Measurements from ENCODE around the gene DHRSX.
A peak's percentile ranks its signal among the peaks of the same experiment; 100 is the strongest.

Gene DHRSX

DNA sequence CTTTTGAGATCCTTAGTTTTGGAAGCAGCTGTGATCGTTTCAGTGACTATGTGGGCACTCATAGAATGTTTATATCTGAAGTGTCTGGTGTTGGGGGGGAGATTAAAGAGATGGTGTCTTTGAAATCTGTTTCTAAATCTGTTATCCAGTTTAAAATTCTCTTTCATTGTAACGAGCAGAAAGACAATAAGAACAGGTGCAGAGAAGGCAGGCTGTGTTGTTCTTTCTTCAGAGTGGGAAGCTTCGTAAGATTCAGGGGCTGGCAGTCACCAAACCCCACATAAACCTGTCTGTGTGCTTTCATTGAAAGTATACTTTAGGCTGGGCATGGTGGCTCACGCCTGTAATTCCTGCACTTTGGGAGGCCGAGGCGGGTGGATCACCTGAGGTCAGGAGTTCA, 16.3 kb upstream of the DHRSX start:
- H3K4me1 ChIP-seq (ENCODE audit: control insufficient read depth, low read depth, low read length) = no peaks in the 10 kb centered on the region
- H3K4me2 ChIP-seq (ENCODE audit: low read length) = no peak overlapping the region
- no peak overlapping the region for H3K4me3 ChIP-seq (ENCODE audit: low read length)
- H3K27ac ChIP-seq (ENCODE audit: low read depth, low read length) = no peak overlapping the region
- H4K5ac ChIP-seq (ENCODE audit: low read length) = no peak overlapping the region
- no peak overlapping the region for H2AK5ac ChIP-seq (ENCODE audit: low read length)
- H3K4ac ChIP-seq (ENCODE audit: low read depth, low read length) = no peak overlapping the region
- H3K79me1 ChIP-seq (ENCODE audit: low read length) = no peaks in the 10 kb centered on the region
- H2BK120ac ChIP-seq (ENCODE audit: low read depth, low read length) = no peak overlapping the region
- no peaks in the 10 kb centered on the region for H3K27me3 ChIP-seq (ENCODE audit: insufficient read depth, low read length, poor library complexity)
- no peak overlapping the region for H3K9ac ChIP-seq (ENCODE audit: low read length)
- H3K79me2 ChIP-seq (ENCODE audit: control insufficient read depth, insufficient read depth, low read length) = no peaks in the 10 kb centered on the region
- H3K36me3 ChIP-seq (ENCODE audit: control insufficient read depth, insufficient read depth, low read length) = no peaks in the 10 kb centered on the region
- no peak overlapping the region for H3K23ac ChIP-seq (ENCODE audit: low read length)
- H3K18ac ChIP-seq (ENCODE audit: low read length) = no peak overlapping the region
- no peak overlapping the region for H2BK5ac ChIP-seq (ENCODE audit: low read length)
- H4K8ac ChIP-seq (ENCODE audit: low read depth, low read length) = no peak overlapping the region
- WGBS (ENCODE audit: extremely low coverage, insufficient coverage, low lambda C conversion rate) = no CpG with 5 or more reads among the region's 6 CpGs
- no peak for DNase-seq
- H3K56ac ChIP-seq (ENCODE audit: low read length) = no peak overlapping the region
- no peak overlapping the region for H2BK15ac ChIP-seq (replicated peaks; ENCODE audit: low read depth)

DNA sequence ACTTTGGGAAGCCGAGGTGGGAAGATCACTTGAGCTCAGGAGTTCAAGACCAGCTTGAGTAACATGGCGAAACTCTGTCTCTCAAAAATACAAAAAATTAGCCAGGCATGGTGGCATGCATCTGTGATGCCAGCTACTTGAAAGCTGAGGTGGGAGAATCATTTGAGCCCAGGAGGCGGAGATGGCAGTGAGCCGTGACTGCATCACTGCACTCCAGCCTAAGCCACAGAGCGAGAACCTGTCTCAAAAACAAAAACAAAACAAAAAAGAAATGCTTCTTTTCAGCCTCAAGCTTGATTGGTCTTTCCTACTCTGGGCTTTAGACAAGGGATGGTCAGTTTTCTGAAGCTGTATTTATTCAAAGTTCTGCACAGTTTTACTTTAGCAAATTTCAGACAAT, 15.8 kb upstream of the DHRSX start:
- no peak overlapping the region for H3K27ac ChIP-seq (ENCODE audit: low read depth, low read length)
- H2BK120ac ChIP-seq (ENCODE audit: low read depth, low read length) = no peak overlapping the region
- no peaks in the 10 kb centered on the region for H3K79me1 ChIP-seq (ENCODE audit: low read length)
- H3K4me2 ChIP-seq (ENCODE audit: low read length) = no peak overlapping the region
- H3K27me3 ChIP-seq (ENCODE audit: insufficient read depth, low read length, poor library complexity) = no peaks in the 10 kb centered on the region
- no peaks in the 10 kb centered on the region for H3K36me3 ChIP-seq (ENCODE audit: control insufficient read depth, insufficient read depth, low read length)
- H3K9ac ChIP-seq (ENCODE audit: low read length) = no peak overlapping the region
- H2BK5ac ChIP-seq (ENCODE audit: low read length) = no peak overlapping the region
- no peak overlapping the region for H3K18ac ChIP-seq (ENCODE audit: low read length)
- no peak overlapping the region for H3K4me3 ChIP-seq (ENCODE audit: low read length)
- no peak overlapping the region for H3K4ac ChIP-seq (ENCODE audit: low read depth, low read length)
- H4K5ac ChIP-seq (ENCODE audit: low read length) = no peak overlapping the region
- H4K8ac ChIP-seq (ENCODE audit: low read depth, low read length) = no peak overlapping the region
- H3K23ac ChIP-seq (ENCODE audit: low read length) = no peak overlapping the region
- no peaks in the 10 kb centered on the region for H3K4me1 ChIP-seq (ENCODE audit: control insufficient read depth, low read depth, low read length)
- H3K56ac ChIP-seq (ENCODE audit: low read length) = no peak overlapping the region
- no peak overlapping the region for H2BK15ac ChIP-seq (replicated peaks; ENCODE audit: low read depth)
- no peak overlapping the region for H2AK5ac ChIP-seq (ENCODE audit: low read length)
- no CpG with 5 or more reads among the region's 5 CpGs for WGBS (ENCODE audit: extremely low coverage, insufficient coverage, low lambda C conversion rate)
- no peaks in the 10 kb centered on the region for H3K79me2 ChIP-seq (ENCODE audit: control insufficient read depth, insufficient read depth, low read length)
- DNase-seq = no peak

DNA sequence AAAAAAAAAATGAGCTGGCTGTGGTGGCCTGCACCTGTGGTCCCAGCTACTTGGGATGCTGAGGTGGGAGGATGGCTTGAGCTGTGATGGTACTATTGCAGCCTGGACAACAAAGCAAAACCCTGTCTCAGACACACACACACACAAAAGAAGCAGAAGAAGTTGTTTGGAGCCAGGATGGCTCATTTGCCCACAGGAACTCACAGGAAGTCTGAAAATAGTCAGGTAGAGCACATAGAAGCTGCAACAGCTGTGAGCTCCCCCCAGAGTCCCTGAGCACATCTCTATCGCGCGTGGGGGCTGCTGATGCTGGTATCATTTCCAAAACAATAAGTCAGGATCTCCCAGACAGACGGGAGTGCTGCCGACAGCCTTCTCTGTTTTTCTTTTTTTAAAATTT, 13.4 kb upstream of the DHRSX start:
- H3K56ac ChIP-seq (ENCODE audit: low read length) = no peak overlapping the region
- no peak overlapping the region for H3K9ac ChIP-seq (ENCODE audit: low read length)
- no peaks in the 10 kb centered on the region for H3K27me3 ChIP-seq (ENCODE audit: insufficient read depth, low read length, poor library complexity)
- no peak for DNase-seq
- no peaks in the 10 kb centered on the region for H3K4me1 ChIP-seq (ENCODE audit: control insufficient read depth, low read depth, low read length)
- H2BK15ac ChIP-seq (replicated peaks; ENCODE audit: low read depth) = no peak overlapping the region
- no peak overlapping the region for H2BK120ac ChIP-seq (ENCODE audit: low read depth, low read length)
- WGBS (ENCODE audit: extremely low coverage, insufficient coverage, low lambda C conversion rate) = no CpG with 5 or more reads among the region's 5 CpGs
- no peaks in the 10 kb centered on the region for H3K36me3 ChIP-seq (ENCODE audit: control insufficient read depth, insufficient read depth, low read length)
- H4K5ac ChIP-seq (ENCODE audit: low read length) = no peak overlapping the region
- H3K4me3 ChIP-seq (ENCODE audit: low read length) = no peak overlapping the region
- no peaks in the 10 kb centered on the region for H3K79me2 ChIP-seq (ENCODE audit: control insufficient read depth, insufficient read depth, low read length)
- no peak overlapping the region for H3K4ac ChIP-seq (ENCODE audit: low read depth, low read length)
- no peak overlapping the region for H2AK5ac ChIP-seq (ENCODE audit: low read length)
- H3K27ac ChIP-seq (ENCODE audit: low read depth, low read length) = no peak overlapping the region
- no peak overlapping the region for H3K18ac ChIP-seq (ENCODE audit: low read length)
- H2BK5ac ChIP-seq (ENCODE audit: low read length) = no peak overlapping the region
- H3K4me2 ChIP-seq (ENCODE audit: low read length) = no peak overlapping the region
- no peak overlapping the region for H3K23ac ChIP-seq (ENCODE audit: low read length)
- H4K8ac ChIP-seq (ENCODE audit: low read depth, low read length) = no peak overlapping the region
- no peaks in the 10 kb centered on the region for H3K79me1 ChIP-seq (ENCODE audit: low read length)

DNA sequence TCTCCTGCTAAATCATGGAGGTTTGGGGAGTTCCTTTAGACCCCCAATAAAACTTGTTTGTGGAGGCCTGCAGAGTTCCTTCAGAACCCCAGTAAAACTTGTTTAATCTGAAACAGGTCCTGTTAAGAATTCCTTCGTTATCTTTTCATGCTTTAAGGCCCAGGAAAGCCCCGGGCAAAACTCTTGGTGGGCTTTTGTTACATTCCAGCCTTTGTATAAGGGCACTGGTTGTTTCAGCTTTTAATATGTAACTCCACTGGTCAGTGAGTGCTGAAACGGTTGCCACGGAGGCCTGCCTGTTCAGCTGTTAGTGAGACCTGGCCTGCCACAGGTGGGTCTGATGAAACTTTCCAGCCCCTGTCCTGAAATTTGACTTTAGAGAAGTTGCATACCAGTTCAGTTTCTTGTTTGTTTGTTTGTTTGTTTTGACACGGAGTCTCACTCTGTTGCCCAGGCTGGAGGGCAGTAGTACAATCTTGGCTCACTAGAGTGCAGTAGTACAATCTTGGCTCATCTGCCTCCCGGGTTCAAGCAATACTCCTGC, 12.4 kb upstream of the DHRSX start:
- Histone ChIP-seq H2AK5ac (ENCODE audit: low read length) (no peak overlapping the region), H3K18ac (ENCODE audit: low read length) (no peak overlapping the region), H3K79me1 (ENCODE audit: low read length) (no peaks in the 10 kb centered on the region), H3K79me2 (ENCODE audit: control insufficient read depth, insufficient read depth, low read length) (no peaks in the 10 kb centered on the region), H4K5ac (ENCODE audit: low read length) (no peak overlapping the region), H2BK5ac (ENCODE audit: low read length) (no peak overlapping the region), H3K27me3 (ENCODE audit: insufficient read depth, low read length, poor library complexity) (no peaks in the 10 kb centered on the region), H2BK120ac (ENCODE audit: low read depth, low read length) (no peak overlapping the region), H3K4me1 (ENCODE audit: control insufficient read depth, low read depth, low read length) (no peaks in the 10 kb centered on the region), H3K56ac (ENCODE audit: low read length) (no peak overlapping the region), H3K4me3 (ENCODE audit: low read length) (no peak overlapping the region), H3K4ac (ENCODE audit: low read depth, low read length) (no peak overlapping the region), H3K4me2 (ENCODE audit: low read length) (no peak overlapping the region), H2BK15ac (replicated peaks; ENCODE audit: low read depth) (no peak overlapping the region), H3K9ac (ENCODE audit: low read length) (no peak overlapping the region), H3K23ac (ENCODE audit: low read length) (no peak overlapping the region), H4K8ac (ENCODE audit: low read depth, low read length) (no peak overlapping the region), H3K27ac (ENCODE audit: low read depth, low read length) (no peak overlapping the region), H3K36me3 (ENCODE audit: control insufficient read depth, insufficient read depth, low read length) (no peaks in the 10 kb centered on the region)
- WGBS (ENCODE audit: extremely low coverage, insufficient coverage, low lambda C conversion rate) = no CpG with 5 or more reads among the region's 6 CpGs
- DNase-seq = peak; percentile 72

DNA sequence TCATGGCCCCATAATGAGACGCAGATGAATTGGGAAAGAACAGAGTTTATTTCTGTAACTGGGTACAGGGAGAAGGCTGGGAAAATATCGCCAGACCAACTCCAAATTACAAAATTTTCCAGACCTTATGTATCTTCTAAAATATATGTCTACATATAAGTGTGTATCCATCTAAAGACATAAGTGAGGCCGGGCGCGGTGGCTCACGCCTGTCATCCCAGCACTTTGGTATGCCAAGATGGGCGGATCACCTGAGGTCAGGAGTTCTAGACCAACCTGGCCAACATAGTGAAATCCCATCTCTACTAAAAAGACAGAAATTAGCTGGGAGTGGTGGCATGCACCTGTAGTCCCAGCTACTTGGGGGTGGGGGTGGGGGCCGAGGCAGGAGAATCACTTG, 11.7 kb upstream of the DHRSX start:
- Histone ChIP-seq H2BK5ac (ENCODE audit: low read length) (no peak overlapping the region), H2AK5ac (ENCODE audit: low read length) (no peak overlapping the region), H3K79me2 (ENCODE audit: control insufficient read depth, insufficient read depth, low read length) (no peaks in the 10 kb centered on the region), H4K8ac (ENCODE audit: low read depth, low read length) (no peak overlapping the region), H3K4ac (ENCODE audit: low read depth, low read length) (no peak overlapping the region), H3K4me1 (ENCODE audit: control insufficient read depth, low read depth, low read length) (no peaks in the 10 kb centered on the region), H3K4me2 (ENCODE audit: low read length) (no peak overlapping the region), H2BK120ac (ENCODE audit: low read depth, low read length) (no peak overlapping the region), H3K56ac (ENCODE audit: low read length) (no peak overlapping the region), H3K4me3 (ENCODE audit: low read length) (no peak overlapping the region), H3K27me3 (ENCODE audit: insufficient read depth, low read length, poor library complexity) (no peaks in the 10 kb centered on the region), H3K79me1 (ENCODE audit: low read length) (no peaks in the 10 kb centered on the region), H3K23ac (ENCODE audit: low read length) (no peak overlapping the region), H3K36me3 (ENCODE audit: control insufficient read depth, insufficient read depth, low read length) (no peaks in the 10 kb centered on the region), H3K18ac (ENCODE audit: low read length) (no peak overlapping the region), H2BK15ac (replicated peaks; ENCODE audit: low read depth) (no peak overlapping the region), H4K5ac (ENCODE audit: low read length) (no peak overlapping the region), H3K9ac (ENCODE audit: low read length) (no peak overlapping the region), H3K27ac (ENCODE audit: low read depth, low read length) (no peak overlapping the region)
- no peak for DNase-seq
- WGBS (ENCODE audit: extremely low coverage, insufficient coverage, low lambda C conversion rate) = no CpG with 5 or more reads among the region's 8 CpGs

DNA sequence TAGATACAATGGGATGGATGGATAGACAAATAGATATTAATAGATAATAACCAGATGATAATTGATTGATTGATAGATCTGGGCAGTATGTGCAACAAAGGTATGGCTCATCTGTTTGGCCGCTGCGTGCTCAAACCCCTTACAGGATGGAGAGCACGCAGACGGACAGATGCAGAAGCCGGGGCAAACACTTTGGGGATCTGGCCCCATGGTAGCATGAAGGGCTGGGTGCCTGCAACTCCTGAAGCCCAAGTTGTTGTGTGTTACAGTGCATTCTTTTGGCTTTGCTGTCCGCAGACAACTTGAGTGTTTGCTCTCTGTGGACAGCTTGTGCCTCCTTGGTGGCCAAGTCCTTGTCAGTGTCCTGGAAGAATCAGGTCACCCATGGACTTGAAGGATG, 10.6 kb upstream of the DHRSX start:
- H3K9ac ChIP-seq (ENCODE audit: low read length) = no peak overlapping the region
- no peaks in the 10 kb centered on the region for H3K79me1 ChIP-seq (ENCODE audit: low read length)
- DNase-seq = no peak
- no peak overlapping the region for H2AK5ac ChIP-seq (ENCODE audit: low read length)
- H3K4me3 ChIP-seq (ENCODE audit: low read length) = no peak overlapping the region
- no peak overlapping the region for H3K23ac ChIP-seq (ENCODE audit: low read length)
- H2BK15ac ChIP-seq (replicated peaks; ENCODE audit: low read depth) = no peak overlapping the region
- no peak overlapping the region for H2BK5ac ChIP-seq (ENCODE audit: low read length)
- no peak overlapping the region for H3K4ac ChIP-seq (ENCODE audit: low read depth, low read length)
- no peak overlapping the region for H3K4me2 ChIP-seq (ENCODE audit: low read length)
- no peaks in the 10 kb centered on the region for H3K36me3 ChIP-seq (ENCODE audit: control insufficient read depth, insufficient read depth, low read length)
- H2BK120ac ChIP-seq (ENCODE audit: low read depth, low read length) = no peak overlapping the region
- no peak overlapping the region for H3K56ac ChIP-seq (ENCODE audit: low read length)
- H3K18ac ChIP-seq (ENCODE audit: low read length) = no peak overlapping the region
- no peak overlapping the region for H3K27ac ChIP-seq (ENCODE audit: low read depth, low read length)
- no peaks in the 10 kb centered on the region for H3K27me3 ChIP-seq (ENCODE audit: insufficient read depth, low read length, poor library complexity)
- no peak overlapping the region for H4K8ac ChIP-seq (ENCODE audit: low read depth, low read length)
- no peak overlapping the region for H4K5ac ChIP-seq (ENCODE audit: low read length)
- H3K79me2 ChIP-seq (ENCODE audit: control insufficient read depth, insufficient read depth, low read length) = no peaks in the 10 kb centered on the region
- WGBS (ENCODE audit: extremely low coverage, insufficient coverage, low lambda C conversion rate) = no CpG with 5 or more reads among the region's 6 CpGs
- no peaks in the 10 kb centered on the region for H3K4me1 ChIP-seq (ENCODE audit: control insufficient read depth, low read depth, low read length)
